SK-N-SH treated with all-trans-retinoic acid at 6 μM for 48 hours (cell line): ENCODE data around the gene TNP2.

Source experiments
- OSR1 ChIP-seq: fragments of 250-450 bp; sonication (Bioruptor Pico); IDR thresholded peaks from 2 replicates; pipeline ENCODE4 v1.8.0; 2022; ENCODE audit warnings: moderate library complexity, mild to moderate bottlenecking, inconsistent platforms
- ZFP30 ChIP-seq: fragments of 450-650 bp; formaldehyde crosslinking; IDR thresholded peaks from 2 replicates; pipeline ENCODE4 v1.5.0; 2022; ENCODE audit warnings: mild to moderate bottlenecking, moderate library complexity
- TF ChIP-seq, protein P1 (sequence below): fragments of 250-450 bp; sonication (Bioruptor Pico); IDR thresholded peaks from 2 replicates; pipeline ENCODE4 v1.5.1; 2020; ENCODE audit warnings: low read depth, mild to moderate bottlenecking, moderate library complexity

DNA sequence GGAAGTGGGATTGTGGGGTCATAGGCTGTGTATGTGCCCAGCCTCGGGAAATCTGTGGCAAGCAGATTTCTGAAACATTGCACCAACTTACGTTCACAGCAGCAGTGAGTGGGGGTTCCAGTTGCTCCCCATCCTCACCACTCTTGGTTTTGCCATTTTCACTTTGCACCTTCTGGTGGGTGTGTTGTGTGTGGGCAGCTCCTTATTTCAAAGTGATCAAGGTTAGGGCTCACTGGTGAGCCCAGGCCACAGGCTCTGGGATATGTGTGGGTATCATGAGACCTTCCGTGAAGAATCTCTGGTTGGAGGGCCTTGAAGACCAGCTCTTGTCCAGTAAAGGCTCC, 41.5 kb upstream of the TNP2 start:
- TF ChIP-seq, protein P1, sequence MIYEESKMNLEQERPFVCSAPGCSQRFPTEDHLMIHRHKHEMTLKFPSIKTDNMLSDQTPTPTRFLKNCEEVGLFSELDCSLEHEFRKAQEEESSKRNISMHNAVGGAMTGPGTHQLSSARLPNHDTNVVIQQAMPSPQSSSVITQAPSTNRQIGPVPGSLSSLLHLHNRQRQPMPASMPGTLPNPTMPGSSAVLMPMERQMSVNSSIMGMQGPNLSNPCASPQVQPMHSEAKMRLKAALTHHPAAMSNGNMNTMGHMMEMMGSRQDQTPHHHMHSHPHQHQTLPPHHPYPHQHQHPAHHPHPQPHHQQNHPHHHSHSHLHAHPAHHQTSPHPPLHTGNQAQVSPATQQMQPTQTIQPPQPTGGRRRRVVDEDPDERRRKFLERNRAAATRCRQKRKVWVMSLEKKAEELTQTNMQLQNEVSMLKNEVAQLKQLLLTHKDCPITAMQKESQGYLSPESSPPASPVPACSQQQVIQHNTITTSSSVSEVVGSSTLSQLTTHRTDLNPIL (CRISPR knock-in tag), result no peak
- no peak for TF ChIP-seq ZFP30
- TF ChIP-seq OSR1 (CRISPR knock-in tag), result no peak
